NCI-H2081 treated with DMSO at 0.1 percent for 48 hours (cell line): ENCODE results near the gene SPC24.

ENCODE experiments used
- DNase-seq: peaks from one replicate; lab custom pipeline; 2025; lab: John Stamatoyannopoulos, UW

The SPC24 gene

GRCh38 chr19:11155373-11156120, at the start of gene SPC24:
TSS of gene SPC24 (minus strand) at chr19:11155782. CDS start at chr19:11155776, 6 bp downstream.
- peak; percentile 93 for DNase-seq

- DNase-seq, result no peak
Measured at GRCh38 chr19:11204943-11205349, 49.4 kb upstream of the SPC24 start.

GRCh38 chr19:11204076-11204602, 48.6 kb upstream of the SPC24 start:
- no peak for DNase-seq

- no peak for DNase-seq
Measured at GRCh38 chr19:11203194-11204075, 47.9 kb upstream of the SPC24 start.

- no peak for DNase-seq
Measured at GRCh38 chr19:11202488-11203193, 47.1 kb upstream of the SPC24 start.

GRCh38 chr19:11201791-11202190, 46.2 kb upstream of the SPC24 start:
- DNase-seq, result no peak

- no peak for DNase-seq
Measured at GRCh38 chr19:11200931-11201330, 45.3 kb upstream of the SPC24 start.

GRCh38 chr19:11200015-11200574, 44.5 kb upstream of the SPC24 start:
- no peak for DNase-seq

GRCh38 chr19:11199517-11199916, 43.9 kb upstream of the SPC24 start:
- DNase-seq, result no peak

GRCh38 chr19:11198769-11199424, 43.3 kb upstream of the SPC24 start:
- no peak for DNase-seq

GRCh38 chr19:11198175-11198534, 42.6 kb upstream of the SPC24 start:
- no peak for DNase-seq

- peak; percentile 68 for DNase-seq
Measured at GRCh38 chr19:11197291-11198174, 42.0 kb upstream of the SPC24 start, which contains the start of gene KANK2. TSS of gene KANK2 (minus strand) at chr19:11197545. CDS start at chr19:11194511, 3,034 bp downstream.

- no peak for DNase-seq
Measured at GRCh38 chr19:11196406-11197287, 41.1 kb upstream of the SPC24 start.

- DNase-seq, result no peak
Measured at GRCh38 chr19:11195681-11196080, 40.1 kb upstream of the SPC24 start.

- DNase-seq, result no peak
Measured at GRCh38 chr19:11194656-11195558, 39.3 kb upstream of the SPC24 start.

- DNase-seq, result no peak
Measured at GRCh38 chr19:11194173-11194572, 38.6 kb upstream of the SPC24 start.

GRCh38 chr19:11192957-11193939, 37.7 kb upstream of the SPC24 start:
- no peak for DNase-seq
